Uterus (tissue), 2 donors: ENCODE results near the gene TPR.

Source experiments
- CTCF ChIP-seq, 4 experiments: fragments of 200-600 bp in 2 of 4; fragments of 450-650 bp in 2 of 4; sonication (generic) in 2 of 4; IDR thresholded peaks; one replicate each; pipeline ENCODE4 v1.5.1; 2016 to 2019; ENCODE audit warnings: antibody characterized with exemption in 4 of 4, mild to moderate bottlenecking in 2 of 4, moderate library complexity in 1 of 4
- POLR2A ChIP-seq, 2 donors: fragments of 450-650 bp; IDR thresholded peaks; one replicate each; pipeline ENCODE4 v1.6.1; 2016; ENCODE audit warnings: antibody characterized with exemption in 2 of 2, mild to moderate bottlenecking in 1 of 2, moderate library complexity in 1 of 2

- TF ChIP-seq CTCF (IDR thresholded peaks at IDR 0.05): no peak
- TF ChIP-seq POLR2A (IDR thresholded peaks at IDR 0.05): no peak
Observed at GRCh38 chr1:186303911-186304310, 71.1 kb downstream of the TPR start.
